NCI-H748 treated with DMSO at 0.1 percent for 48 hours (cell line): ENCODE data around the gene DDT.
"Not testable (repeated sequence)": the region's sequence is repeated elsewhere in the genome, so short reads cannot be mapped to it uniquely, and the experiment has no call there.

Experiments
- DNase-seq: peaks from one replicate; lab custom pipeline; 2025; lab: John Stamatoyannopoulos, UW

Gene DDT

GRCh38 chr22:23974345-23974744 is at the start of gene DDT:
Gene DDT, minus strand, starts transcription at chr22:23974441. Its CDS starts 27 bp downstream, at chr22:23974414.
- not testable (repeated sequence) for DNase-seq

- no peak for DNase-seq
Observed at GRCh38 chr22:24023204-24023789, 49.1 kb upstream of the DDT start.

GRCh38 chr22:24021304-24021703 is 47.1 kb upstream of the DDT start:
- DNase-seq, result no peak

DNA sequence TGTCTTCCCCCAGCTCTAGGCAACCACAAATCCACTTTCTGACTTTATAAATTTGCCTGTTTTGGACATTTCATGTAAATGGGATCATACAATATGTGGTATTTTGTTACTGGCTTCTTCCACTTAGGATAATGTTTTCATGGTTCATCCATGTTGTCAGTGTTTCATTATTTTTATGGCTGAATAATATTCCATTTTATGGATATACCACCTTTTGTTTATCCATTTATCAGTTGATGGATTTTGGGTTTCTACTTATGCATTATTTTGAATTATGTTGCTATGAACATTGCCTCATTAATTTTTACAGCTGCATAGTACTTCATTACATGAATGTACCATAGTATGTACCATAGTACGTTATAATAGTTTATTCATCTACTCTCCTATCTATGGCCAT is 41.9 kb upstream of the DDT start:
- no peak for DNase-seq

- peak; percentile 22 for DNase-seq
Observed at GRCh38 chr22:24011735-24012068, 37.5 kb upstream of the DDT start.

DNA sequence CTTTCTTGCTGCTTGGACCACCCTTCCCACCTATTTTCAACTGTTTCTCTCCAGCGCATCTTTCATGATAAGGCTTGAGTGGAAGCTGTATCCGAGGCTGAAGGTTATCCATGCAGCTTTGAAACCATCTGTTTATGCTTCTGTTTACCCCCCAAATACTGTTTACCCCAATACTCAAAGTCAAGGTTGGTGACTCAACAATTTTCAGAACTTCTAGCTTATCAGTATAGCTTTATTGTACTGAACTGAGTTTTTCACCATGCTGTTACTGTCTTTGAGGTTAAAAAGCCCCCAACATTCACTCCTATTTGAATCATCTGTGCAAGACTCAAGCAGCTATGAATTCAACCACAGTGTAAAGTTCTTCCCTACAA is 35.8 kb upstream of the DDT start:
- DNase-seq, result no peak

DNA sequence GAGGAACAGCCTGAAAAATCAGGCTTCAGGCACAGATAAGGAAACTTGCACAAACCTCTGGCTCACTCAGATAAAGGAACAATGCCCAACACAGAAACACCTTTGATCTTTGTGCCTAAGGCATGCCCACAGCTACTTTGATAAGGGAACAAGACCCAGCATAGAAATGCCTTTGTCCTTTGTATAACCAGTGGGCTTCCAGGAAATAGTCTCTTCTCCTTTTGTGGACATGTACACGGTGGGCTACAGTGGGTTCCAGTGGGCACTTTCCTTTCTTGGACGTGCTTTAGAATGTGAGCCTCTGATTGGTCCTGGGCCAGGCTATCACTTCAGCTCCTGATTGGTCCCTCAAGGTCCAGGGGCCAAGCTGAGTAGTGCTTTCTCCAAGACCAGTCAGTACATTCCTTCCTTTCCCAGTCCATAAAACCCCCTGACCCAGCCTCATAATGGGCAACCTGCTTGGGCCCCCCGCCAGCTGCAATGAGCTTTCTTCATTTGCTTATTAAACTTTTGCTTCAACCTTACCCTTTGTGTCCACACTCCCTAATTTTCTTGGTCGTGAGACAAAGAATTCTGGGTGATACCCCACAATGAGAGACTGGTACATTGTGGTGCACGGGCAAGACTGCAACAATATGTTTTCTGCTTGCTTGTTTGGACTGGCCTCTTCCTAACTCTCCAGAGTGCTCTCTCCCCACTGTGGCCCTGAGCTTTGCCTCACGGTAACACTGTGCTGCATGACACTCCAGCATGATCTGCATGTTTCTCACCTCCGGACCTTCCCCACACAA is 35.2 kb upstream of the DDT start:
- no peak for DNase-seq

DNA sequence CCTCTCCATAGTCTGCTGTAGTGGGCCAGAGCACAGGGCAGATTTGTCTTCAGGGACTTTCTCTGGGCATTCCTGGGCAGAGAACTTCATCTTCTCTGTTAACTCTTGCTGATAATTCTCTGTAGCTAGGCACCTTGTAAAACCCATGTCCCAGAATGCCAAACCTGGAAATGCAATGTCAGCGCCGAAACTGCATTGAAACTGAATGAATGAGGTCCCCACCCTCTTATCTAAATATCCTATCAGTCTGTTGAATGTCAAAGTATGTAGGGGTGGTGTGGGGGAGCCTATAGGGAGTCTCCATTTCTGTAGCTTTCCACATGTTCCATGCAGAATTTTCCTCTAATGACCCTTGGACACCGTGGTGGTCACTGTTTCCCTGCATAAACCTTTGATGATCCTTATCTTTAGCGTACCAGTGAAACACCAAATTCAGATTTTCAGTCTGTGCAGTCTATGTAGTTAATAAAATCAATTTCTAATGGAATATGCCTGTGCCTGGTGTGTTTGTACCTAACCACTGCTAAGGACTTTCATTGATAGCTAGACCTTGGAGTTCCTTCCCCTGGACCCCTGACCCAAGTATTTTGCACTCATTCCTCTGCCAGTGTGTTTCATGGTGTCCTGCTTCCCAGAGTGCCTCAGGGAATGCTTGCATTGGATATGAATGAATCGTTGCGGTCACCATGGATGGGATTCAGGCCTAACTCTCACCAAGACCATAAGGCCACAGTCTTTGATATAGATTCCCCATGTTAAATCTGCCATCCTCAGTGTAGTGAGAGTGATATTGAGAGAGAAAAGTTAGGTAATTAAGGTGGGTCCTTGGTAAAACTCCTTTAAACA is 34.4 kb upstream of the DDT start:
- DNase-seq, result no peak

GRCh38 chr22:24008022-24008283 is 33.7 kb upstream of the DDT start:
- no peak for DNase-seq

DNA sequence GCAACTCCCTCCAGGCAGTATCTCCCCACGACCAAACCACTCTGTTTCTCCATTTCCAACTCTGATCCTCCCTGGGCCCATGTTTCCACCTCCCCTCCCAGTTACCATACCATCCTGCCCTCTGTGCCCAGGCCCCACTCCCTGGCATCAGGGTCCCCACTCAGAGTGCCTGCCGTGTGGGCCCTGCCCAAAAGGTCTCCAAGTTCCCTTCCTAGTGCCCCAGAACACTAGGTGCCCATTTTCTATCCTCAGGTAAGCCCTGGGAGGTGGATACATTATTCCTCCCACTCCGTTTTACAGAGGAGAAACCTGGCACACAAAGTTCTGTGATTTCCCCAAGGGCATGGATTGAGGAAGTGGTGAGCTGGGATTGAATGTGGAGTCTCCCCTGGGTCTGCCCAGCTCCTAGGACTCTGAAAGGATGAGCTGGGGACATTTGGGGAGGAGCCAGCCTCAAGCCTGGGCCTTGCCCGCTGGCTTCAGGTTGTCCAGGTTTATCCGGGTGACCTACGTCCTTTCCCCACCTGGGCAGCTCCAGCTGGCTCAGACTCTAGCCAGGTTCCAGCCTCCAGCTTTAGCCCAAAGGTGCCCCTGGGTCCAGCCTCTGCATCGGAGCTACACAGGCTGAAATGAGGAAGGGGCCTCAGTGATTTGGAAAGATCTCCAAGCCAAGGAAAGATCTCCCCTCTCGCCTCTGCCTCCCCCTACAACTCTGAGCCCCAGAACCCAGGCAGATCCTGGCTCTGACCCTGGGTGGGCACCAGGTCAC is 33.2 kb upstream of the DDT start:
- no peak for DNase-seq

- DNase-seq, result no peak
Observed at GRCh38 chr22:24006914-24007214, 32.6 kb upstream of the DDT start.

DNA sequence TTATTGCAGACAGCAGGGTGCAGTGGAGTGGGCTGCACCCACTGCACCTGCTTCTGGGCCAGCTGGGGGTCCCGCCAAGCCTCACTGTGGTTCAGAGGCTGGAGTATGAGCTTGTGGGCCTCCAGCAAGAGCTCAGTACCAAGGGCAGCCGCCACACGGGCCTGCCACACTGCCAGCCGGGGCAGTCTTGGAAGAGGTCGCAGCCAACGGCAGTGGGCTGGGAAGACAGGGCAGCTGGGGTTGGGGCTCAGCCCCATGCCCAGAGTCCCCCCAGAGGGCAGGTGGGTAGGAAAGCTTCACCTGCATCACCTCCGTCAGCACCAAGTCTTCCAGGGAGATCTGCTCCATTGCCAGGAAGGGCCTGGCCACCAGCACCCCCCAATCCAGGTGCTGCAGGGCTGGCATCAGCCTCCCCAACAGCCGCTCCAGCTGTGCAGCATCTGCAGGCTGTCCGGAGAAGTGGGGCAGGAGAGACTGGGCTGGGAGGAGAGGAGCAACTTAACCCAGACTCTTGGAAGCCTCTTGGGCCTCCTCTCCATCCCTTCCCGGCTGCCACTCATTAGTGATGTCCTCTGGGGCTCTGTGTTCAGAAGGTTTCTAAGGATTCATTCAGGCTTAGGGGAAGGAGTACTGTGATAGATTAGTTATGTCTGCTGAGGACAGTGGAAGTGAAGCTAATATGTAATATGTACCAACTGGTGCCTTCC is 32.1 kb upstream of the DDT start:
- no peak for DNase-seq

GRCh38 chr22:24005201-24005600 is 31.0 kb upstream of the DDT start, which contains the start of gene GSTT4:
Gene GSTT4, minus strand, starts transcription at chr22:24005453. Its CDS starts 97 bp downstream, at chr22:24005356.
- no peak for DNase-seq

GRCh38 chr22:24003887-24004286 is 29.6 kb upstream of the DDT start:
- DNase-seq, result no peak

DNA sequence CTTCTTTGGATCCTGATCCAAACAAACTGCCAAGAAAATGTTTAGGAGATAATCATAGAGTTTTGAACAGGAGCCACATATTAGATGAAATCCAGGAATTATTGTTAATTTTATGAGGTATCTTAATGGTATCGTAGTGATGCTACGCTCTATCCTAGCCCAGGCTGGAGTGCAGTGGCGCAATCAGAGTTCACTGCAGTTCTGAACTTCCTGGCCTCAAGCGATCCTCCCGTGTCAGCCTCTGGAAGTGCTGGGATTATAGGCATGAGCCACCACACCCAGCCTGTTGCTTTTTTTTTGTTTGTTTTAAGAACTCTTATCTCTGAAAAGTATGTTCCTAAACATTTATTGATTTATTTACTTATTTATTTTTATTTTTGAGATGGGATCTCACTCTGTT is 28.6 kb upstream of the DDT start:
- DNase-seq, result no peak

- DNase-seq, result no peak
Observed at GRCh38 chr22:24002272-24002671, 28.0 kb upstream of the DDT start.

- DNase-seq, result no peak
Observed at GRCh38 chr22:24001314-24001713, 27.1 kb upstream of the DDT start.

DNA sequence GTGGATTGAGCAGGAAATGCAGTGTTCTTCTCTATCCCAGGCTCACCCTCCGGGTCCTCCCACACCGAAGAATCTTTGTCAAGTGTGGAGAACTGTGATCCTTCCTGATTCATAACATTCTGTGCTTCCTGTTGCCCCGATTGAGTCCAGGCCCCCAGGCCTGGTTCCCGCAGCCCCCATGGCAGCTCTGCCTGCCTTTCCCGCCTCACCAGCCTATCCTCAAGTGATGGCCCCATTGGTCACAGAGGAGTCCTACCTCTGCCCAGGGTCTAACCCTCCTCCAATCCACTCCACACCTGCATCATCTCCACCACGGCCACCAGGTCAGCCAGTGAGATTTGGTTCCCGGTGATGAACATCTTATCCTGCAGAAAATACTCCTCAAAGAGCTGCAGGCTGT is 25.5 kb upstream of the DDT start:
- not testable (repeated sequence) for DNase-seq

DNA sequence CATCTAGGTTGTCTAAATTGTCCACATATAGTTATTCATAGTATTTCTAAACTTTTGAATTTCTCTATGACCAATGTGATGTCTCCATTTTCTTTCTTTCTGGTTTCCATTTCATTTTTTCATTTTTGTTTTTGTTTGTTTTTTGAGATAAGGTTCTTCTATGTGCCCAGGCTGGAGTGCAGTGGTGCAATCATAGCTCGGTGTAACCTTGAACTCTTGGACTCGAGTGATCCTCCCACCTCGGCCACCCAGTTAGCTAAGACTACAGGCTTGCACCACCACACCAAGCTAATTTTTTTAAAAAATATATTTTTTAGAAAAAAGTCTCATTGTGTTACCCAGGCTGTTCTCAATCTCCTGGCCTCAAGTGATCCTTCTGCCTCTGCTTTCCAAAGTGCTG is 22.9 kb upstream of the DDT start:
- DNase-seq, result no peak

DNA sequence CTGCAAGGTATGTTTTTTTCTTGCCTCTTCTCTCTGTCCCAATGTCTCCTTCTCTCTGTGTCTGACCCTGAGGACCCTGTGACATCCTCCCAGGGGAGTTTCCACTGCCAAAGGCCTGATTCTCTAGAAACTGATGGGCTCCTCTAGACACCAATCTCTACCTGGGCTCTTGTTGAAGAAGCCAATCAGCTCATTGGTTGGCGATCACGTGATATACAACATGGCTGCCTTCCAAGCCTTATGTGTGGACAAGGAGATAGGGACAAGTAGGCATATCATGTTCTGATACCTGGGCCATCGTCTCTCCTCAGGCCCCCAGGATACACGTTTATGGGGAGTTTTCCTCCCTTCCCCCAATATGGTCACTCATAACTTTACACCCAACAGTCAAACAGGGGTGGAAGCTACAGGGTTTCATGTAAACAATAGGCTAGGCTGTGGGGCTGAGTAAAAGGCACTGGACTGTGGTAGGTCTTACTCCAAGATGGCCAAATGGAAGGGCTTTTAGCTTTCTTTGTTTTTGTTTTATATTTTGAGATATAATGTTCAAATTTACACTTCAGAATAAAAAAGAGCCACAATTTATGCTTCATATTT is 19.4 kb upstream of the DDT start:
- not testable (repeated sequence) for DNase-seq

- DNase-seq, result not testable (repeated sequence)
Observed at GRCh38 chr22:23993080-23993479, 18.8 kb upstream of the DDT start.
